ENCODE data around the gene SH3GL3. TPM values are rescaled to one million over a fixed set of nuclear protein-coding genes. Genes with fewer than 3 reads are reported as not detected.

SH3GL3 gene
- polyA plus RNA-seq, 1 of the 3 experiments (the other 2 are of a cell fraction): not detected

GRCh38 chr15:83555383-83555782 is 108.2 kb downstream of the SH3GL3 start:
- no peaks in the 10 kb centered on the region for H3K79me2 ChIP-seq (ENCODE audit: insufficient read depth)
- no peak overlapping the region for H3K9ac ChIP-seq
- H3K4me2 ChIP-seq: no peak overlapping the region
- no peaks in the 10 kb centered on the region for H3F3A ChIP-seq (replicated peaks; ENCODE audit: insufficient read depth)
- no peaks in the 10 kb centered on the region for H4K20me1 ChIP-seq (ENCODE audit: insufficient read depth)
- POLR2A ChIA-PET: no interaction called here
- H3K27ac ChIP-seq (ENCODE audit: low read depth in 2 of 2, low read length in 1 of 2): no peak overlapping the region
- no peaks in the 10 kb centered on the region for H3K9me2 ChIP-seq
- no peak for DNase-seq
- H3K4me1 ChIP-seq (ENCODE audit: control insufficient read depth in 1 of 2, insufficient read depth in 2 of 2, low read depth in 1 of 2, low read length in 1 of 2): no peaks in the 10 kb centered on the region
- H2AFZ ChIP-seq (ENCODE audit: low read depth): no peak overlapping the region
- peaks cover 14% of the 10 kb centered on the region; the same call in 1 of the 2 replicates for H3K27me3 ChIP-seq (ENCODE audit: insufficient read depth)
- no peaks in the 10 kb centered on the region for H3K9me3 ChIP-seq
- WGBS (ENCODE audit: low lambda C conversion rate): 30% methylated on average over 2 of the region's 2 CpGs
- H3K36me3 ChIP-seq (replicated peaks in 1 of 2; ENCODE audit: control insufficient read depth in 1 of 2, insufficient read depth in 2 of 2, low read length in 1 of 2): no peaks in the 10 kb centered on the region
- CTCF ChIA-PET: interaction anchor here (0.5 to 4.5 kb wide), 4 partner anchors 10 to 307 kb away, joined by 4 to 48 read pairs (median 14); no protein-coding TSS in a partner anchor
- H3K4me3 ChIP-seq (ENCODE audit: low read depth in 2 of 2, low read length in 1 of 2): no peak overlapping the region
- TF ChIP-seq CTCF (IDR thresholded peaks at IDR 0.05) (no peak), MAX (IDR thresholded peaks at IDR 0.05; ENCODE audit: low read depth) (no peak), YY1 (IDR thresholded peaks at IDR 0.05; ENCODE audit: low read depth) (no peak), JUND (IDR thresholded peaks at IDR 0.05) (no peak), RCOR1 (IDR thresholded peaks at IDR 0.05; ENCODE audit: low read length) (no peak), RAD21 (IDR thresholded peaks at IDR 0.05; ENCODE audit: low read length) (no peak), TEAD4 (IDR thresholded peaks at IDR 0.05; ENCODE audit: borderline replicate concordance, insufficient read depth) (no peak), TAF1 (IDR thresholded peaks at IDR 0.05; ENCODE audit: borderline replicate concordance, low read depth, low read length) (no peak), REST (IDR thresholded peaks at IDR 0.05; ENCODE audit: low read depth, low read length) (no peak), CHD2 (IDR thresholded peaks at IDR 0.05; ENCODE audit: low read length, partially characterized antibody) (no peak), ELF1 (IDR thresholded peaks at IDR 0.05) (no peak)

GRCh38 chr15:83556068-83556467 is 108.9 kb downstream of the SH3GL3 start:
- Histone ChIP-seq H4K20me1 (ENCODE audit: insufficient read depth) (no peaks in the 10 kb centered on the region), H3F3A (replicated peaks; ENCODE audit: insufficient read depth) (no peaks in the 10 kb centered on the region), H3K4me1 (ENCODE audit: control insufficient read depth in 1 of 2, insufficient read depth in 2 of 2, low read depth in 1 of 2, low read length in 1 of 2) (no peaks in the 10 kb centered on the region), H3K79me2 (ENCODE audit: insufficient read depth) (no peaks in the 10 kb centered on the region), H3K27me3 (ENCODE audit: insufficient read depth) (peaks cover 14% of the 10 kb centered on the region; the same call in 1 of the 2 replicates), H2AFZ (ENCODE audit: low read depth) (no peak overlapping the region), H3K4me2 (no peak overlapping the region), H3K9me3 (no peaks in the 10 kb centered on the region), H3K9ac (no peak overlapping the region), H3K36me3 (replicated peaks in 1 of 2; ENCODE audit: control insufficient read depth in 1 of 2, insufficient read depth in 2 of 2, low read length in 1 of 2) (no peaks in the 10 kb centered on the region), H3K27ac (ENCODE audit: low read depth in 2 of 2, low read length in 1 of 2) (no peak overlapping the region), H3K4me3 (ENCODE audit: low read depth in 2 of 2, low read length in 1 of 2) (no peak overlapping the region), H3K9me2 (no peaks in the 10 kb centered on the region)
- WGBS (ENCODE audit: low lambda C conversion rate): 2% methylated on average over 3 of the region's 3 CpGs
- CTCF ChIA-PET: interaction anchor here (3.0 to 4.5 kb wide), 3 partner anchors 10 to 308 kb away, joined by 10 to 48 read pairs (median 17); no protein-coding TSS in a partner anchor
- DNase-seq: no peak
- TF ChIP-seq PBX3 (IDR thresholded peaks at IDR 0.05) (no peak), REST (IDR thresholded peaks at IDR 0.05; ENCODE audit: low read depth, low read length) (no peak), FOXJ3 (CRISPR knock-in tag; IDR thresholded peaks at IDR 0.05) (no peak), MEF2A (IDR thresholded peaks at IDR 0.05; ENCODE audit: borderline replicate concordance, low read depth) (no peak), JUND (IDR thresholded peaks at IDR 0.05) (no peak)
- POLR2A ChIA-PET: no interaction called here

All from SK-N-SH (cell line).